Sigmoid colon (tissue), 7 donors: ENCODE measurements around the gene TIMP3. TPM values are rescaled to one million over a fixed set of nuclear protein-coding genes. Genes with fewer than 3 reads are reported as not detected.
"Not testable (repeated sequence)": the region's sequence is repeated elsewhere in the genome, so short reads cannot be mapped to it uniquely, and the experiment has no call there.

Experiments
- DNase-seq: peaks from one replicate; pipeline ENCODE4 v3.0.0-alpha.2; 2019
- H3K27ac ChIP-seq, 4 donors: fragments of 200-600 bp; sonication (generic); one replicate each; pipeline ENCODE4 v1.5.1; 2016 to 2019; ENCODE audit warnings: mild to moderate bottlenecking in 1 of 4
- H3K27me3 ChIP-seq, 3 donors: fragments of 200-600 bp; sonication (generic); one replicate each; pipeline ENCODE4 v1.5.1; 2019; ENCODE audit warnings: mild to moderate bottlenecking in 1 of 3
- H3K36me3 ChIP-seq, 4 donors: fragments of 200-600 bp; sonication (generic); one replicate each; pipeline ENCODE4 v1.5.1; 2016 to 2019
- H3K4me1 ChIP-seq, 4 donors: fragments of 200-600 bp; sonication (generic); one replicate each; pipeline ENCODE4 v1.5.1; 2017 to 2019
- H3K4me3 ChIP-seq, 4 donors: fragments of 200-600 bp; sonication (generic); one replicate each; pipeline ENCODE4 v1.5.1; 2017 to 2019; ENCODE audit warnings: mild to moderate bottlenecking in 2 of 4, moderate library complexity in 1 of 4
- H3K9me3 ChIP-seq, 4 donors: fragments of 200-600 bp in 3 of 4; sonication (generic) in 3 of 4; one replicate each; pipeline versions ENCODE4 v1.5.1 to v1.6.1; 2013 to 2019
- EP300 ChIP-seq, 4 donors: sonication (generic); formaldehyde crosslinking; IDR thresholded peaks; one replicate each; pipeline ENCODE4 v1.6.1; 2017; ENCODE audit warnings: antibody characterized with exemption in 4 of 4
- POLR2A ChIP-seq, 2 donors: fragments of 450-650 bp; IDR thresholded peaks; one replicate each; pipeline ENCODE4 v1.6.1; 2016; ENCODE audit warnings: antibody characterized with exemption in 2 of 2, mild to moderate bottlenecking in 2 of 2, moderate library complexity in 2 of 2
- POLR2AphosphoS5 ChIP-seq, 4 donors: sonication (generic); formaldehyde crosslinking; IDR thresholded peaks; one replicate each; pipeline ENCODE4 v1.6.1; 2017; ENCODE audit warnings: antibody characterized with exemption in 4 of 4
- WGBS, 2 donors: extraction: QIAGEN DNeasy Blood & Tissue Kit; methylation state at CpG; one replicate each; pipeline ENCODE4 v1.1.7; 2013; 5-methylcytosine and 5-hydroxymethylcytosine counted together
- intact Hi-C: fragments of 100-400 bp; cut with DNase I; formaldehyde crosslinking; loops from one replicate; pipeline ENCODE4 v1.15.1; 2023
- polyA plus RNA-seq, 3 donors: library from polyadenylated mRNA; stranded (reverse); fragments of 200-250 nt; gene quantifications; one replicate each; pipeline ENCODE4 v1.2.3, GENCODE V29; 2013
- total RNA-seq, 4 donors: library from RNA; depleted of rRNA; stranded (reverse); fragments of >200 nt; gene quantifications; one replicate each; pipeline ENCODE4 v1.1.0, GENCODE V29; 2016
- TF ChIP-seq, protein P1 (sequence below), 4 experiments: fragments of 450-650 bp in 3 of 4; fragments of 200-600 bp in 1 of 4; IDR thresholded peaks; one replicate each; pipeline ENCODE4 v1.5.1; 2016 to 2019; ENCODE audit warnings: antibody characterized with exemption in 4 of 4, mild to moderate bottlenecking in 3 of 4, moderate library complexity in 2 of 4
- donor health status: healthy with polysubstance abuse.
- donor health status: Bipolar disorder and iron deficiency.
- donor health status: healthy.

TIMP3 gene
- total RNA-seq (100 to 1,000 TPM; 120 to 295 (median 205) TPM), polyA plus RNA-seq (10 to 100 TPM in 2 of 3 donors, 1 to 10 TPM in 1; 4.6 to 40.0 (median 10.2) TPM)

DNA sequence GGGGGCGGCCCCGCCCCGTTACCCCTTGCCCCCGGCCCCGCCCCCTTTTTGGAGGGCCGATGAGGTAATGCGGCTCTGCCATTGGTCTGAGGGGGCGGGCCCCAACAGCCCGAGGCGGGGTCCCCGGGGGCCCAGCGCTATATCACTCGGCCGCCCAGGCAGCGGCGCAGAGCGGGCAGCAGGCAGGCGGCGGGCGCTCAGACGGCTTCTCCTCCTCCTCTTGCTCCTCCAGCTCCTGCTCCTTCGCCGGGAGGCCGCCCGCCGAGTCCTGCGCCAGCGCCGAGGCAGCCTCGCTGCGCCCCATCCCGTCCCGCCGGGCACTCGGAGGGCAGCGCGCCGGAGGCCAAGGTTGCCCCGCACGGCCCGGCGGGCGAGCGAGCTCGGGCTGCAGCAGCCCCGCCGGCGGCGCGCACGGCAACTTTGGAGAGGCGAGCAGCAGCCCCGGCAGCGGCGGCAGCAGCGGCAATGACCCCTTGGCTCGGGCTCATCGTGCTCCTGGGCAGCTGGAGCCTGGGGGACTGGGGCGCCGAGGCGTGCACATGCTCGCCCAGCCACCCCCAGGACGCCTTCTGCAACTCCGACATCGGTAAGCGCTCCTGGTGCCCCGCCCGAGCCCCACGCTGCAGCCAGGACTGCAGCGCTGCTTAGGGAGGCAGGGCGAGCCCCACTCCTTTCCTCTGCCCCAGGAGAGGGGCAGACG, at the start of gene TIMP3:
Gene TIMP3 (plus strand): TSS at position 169 of the 700 bp plus-strand sequence. CDS start 297 bp downstream, at position 466.
- intact Hi-C loops: loop anchor here (2.0 to 5.0 kb wide), 5 partner anchors 49 to 324 kb away; no protein-coding TSS in a partner anchor
- no peaks in the 10 kb centered on the region for H3K9me3 ChIP-seq
- no peaks in the 10 kb centered on the region for H3K36me3 ChIP-seq
- H3K4me1 ChIP-seq: peaks cover 0 to 50% (median 44%) of the 10 kb centered on the region in 4 donors
- 1% methylated on average over 72 of the region's 72 CpGs for WGBS, 2 donors
- peak; percentile 69 to 84 for TF ChIP-seq POLR2A (IDR thresholded peaks at IDR 0.05)
- TF ChIP-seq POLR2AphosphoS5 (IDR thresholded peaks at IDR 0.05): peak; percentile 95 to 99 (median 98)
- TF ChIP-seq, protein P1, sequence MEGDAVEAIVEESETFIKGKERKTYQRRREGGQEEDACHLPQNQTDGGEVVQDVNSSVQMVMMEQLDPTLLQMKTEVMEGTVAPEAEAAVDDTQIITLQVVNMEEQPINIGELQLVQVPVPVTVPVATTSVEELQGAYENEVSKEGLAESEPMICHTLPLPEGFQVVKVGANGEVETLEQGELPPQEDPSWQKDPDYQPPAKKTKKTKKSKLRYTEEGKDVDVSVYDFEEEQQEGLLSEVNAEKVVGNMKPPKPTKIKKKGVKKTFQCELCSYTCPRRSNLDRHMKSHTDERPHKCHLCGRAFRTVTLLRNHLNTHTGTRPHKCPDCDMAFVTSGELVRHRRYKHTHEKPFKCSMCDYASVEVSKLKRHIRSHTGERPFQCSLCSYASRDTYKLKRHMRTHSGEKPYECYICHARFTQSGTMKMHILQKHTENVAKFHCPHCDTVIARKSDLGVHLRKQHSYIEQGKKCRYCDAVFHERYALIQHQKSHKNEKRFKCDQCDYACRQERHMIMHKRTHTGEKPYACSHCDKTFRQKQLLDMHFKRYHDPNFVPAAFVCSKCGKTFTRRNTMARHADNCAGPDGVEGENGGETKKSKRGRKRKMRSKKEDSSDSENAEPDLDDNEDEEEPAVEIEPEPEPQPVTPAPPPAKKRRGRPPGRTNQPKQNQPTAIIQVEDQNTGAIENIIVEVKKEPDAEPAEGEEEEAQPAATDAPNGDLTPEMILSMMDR (IDR thresholded peaks at IDR 0.05): no peak
- no peak for TF ChIP-seq EP300 (IDR thresholded peaks at IDR 0.05)
- H3K27ac ChIP-seq: peak within 1 kb of the TSS; percentile 89 to 94 (median 91)
- peak; percentile 96 for DNase-seq
- peak within 1 kb of the TSS; percentile 75 to 93 (median 78) for H3K4me3 ChIP-seq
- H3K27me3 ChIP-seq: no peaks in the 10 kb centered on the region

DNA sequence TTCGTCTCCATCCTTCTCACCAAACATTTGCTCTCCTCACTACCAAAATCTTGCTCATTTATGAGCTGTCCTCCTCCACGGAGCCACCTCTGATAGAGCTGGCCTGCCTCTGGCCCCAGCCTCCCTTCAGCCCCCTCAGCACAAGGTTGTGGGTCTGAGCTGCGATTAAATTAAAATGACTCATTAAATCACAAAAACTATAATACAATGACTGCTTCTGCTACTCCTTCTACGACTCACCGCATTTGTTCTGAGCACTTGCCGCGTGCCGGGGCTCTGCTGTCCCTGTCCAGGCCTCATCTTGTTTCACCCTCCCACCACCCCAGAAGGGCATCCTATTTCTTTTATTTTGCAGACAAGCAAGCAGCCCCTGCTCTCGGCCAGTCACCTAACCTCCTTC, 49.2 kb upstream of the TIMP3 start:
- Histone ChIP-seq H3K36me3 (no peaks in the 10 kb centered on the region), H3K4me1 (no peaks in the 10 kb centered on the region), H3K4me3 (no peak overlapping the region), H3K27me3 (no peaks in the 10 kb centered on the region), H3K9me3 (no peaks in the 10 kb centered on the region), H3K27ac (no peak overlapping the region)
- TF ChIP-seq, protein P1 (IDR thresholded peaks at IDR 0.05): no peak
- TF ChIP-seq EP300 (IDR thresholded peaks at IDR 0.05) (no peak), POLR2AphosphoS5 (IDR thresholded peaks at IDR 0.05) (no peak), POLR2A (IDR thresholded peaks at IDR 0.05) (no peak)
- WGBS, 2 donors: 73 to 82% methylated on average over 9 of the region's 9 CpGs
- intact Hi-C loops: no loop called here
- DNase-seq: no peak

DNA sequence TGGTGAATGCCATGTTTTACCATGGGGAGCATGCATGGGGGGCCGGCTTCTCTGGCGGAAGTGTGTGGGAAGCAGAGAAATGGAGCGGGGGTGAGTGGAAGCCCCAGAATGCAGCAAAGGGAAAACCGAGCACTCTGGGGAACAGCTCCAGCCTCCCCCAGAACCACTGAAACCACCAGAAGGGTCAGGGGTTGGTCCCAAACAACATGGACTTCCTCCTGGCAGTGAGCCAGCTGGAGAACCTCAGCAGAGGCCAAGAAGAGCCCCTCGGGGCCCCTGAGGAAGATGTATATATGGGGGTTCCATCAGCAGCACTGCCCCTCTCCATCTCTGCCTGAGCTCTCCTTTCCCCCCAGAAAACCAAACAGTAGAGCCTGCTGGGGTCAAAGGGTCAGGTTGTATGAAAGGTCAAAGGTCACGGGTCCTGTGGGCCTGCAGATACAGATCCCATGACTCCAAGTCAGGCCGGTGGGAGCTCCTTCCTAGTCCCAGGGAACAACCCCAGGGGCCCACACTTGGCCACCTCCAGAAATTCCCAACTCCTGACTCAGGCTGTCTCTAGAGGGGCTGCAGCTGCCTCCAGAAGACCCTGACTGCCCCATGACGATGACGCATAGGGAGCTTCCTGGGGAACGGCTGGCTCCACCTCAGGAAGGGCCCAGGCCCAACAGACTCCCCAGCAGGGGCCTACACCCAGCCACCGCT, 48.5 kb upstream of the TIMP3 start:
- intact Hi-C loops: no loop called here
- Histone ChIP-seq H3K36me3 (no peaks in the 10 kb centered on the region), H3K27ac (peak overlapping the region in 3 of 4 donors; percentile 11 to 49 (median 14)), H3K9me3 (no peaks in the 10 kb centered on the region), H3K4me1 (no peaks in the 10 kb centered on the region), H3K4me3 (no peak overlapping the region), H3K27me3 (no peaks in the 10 kb centered on the region)
- DNase-seq: peak; percentile 83
- TF ChIP-seq POLR2A (IDR thresholded peaks at IDR 0.05) (no peak), POLR2AphosphoS5 (IDR thresholded peaks at IDR 0.05) (peak in 1 of 4 donors; percentile 30)
- 69 to 86% methylated on average over 11 of the region's 11 CpGs for WGBS, 2 donors

DNA sequence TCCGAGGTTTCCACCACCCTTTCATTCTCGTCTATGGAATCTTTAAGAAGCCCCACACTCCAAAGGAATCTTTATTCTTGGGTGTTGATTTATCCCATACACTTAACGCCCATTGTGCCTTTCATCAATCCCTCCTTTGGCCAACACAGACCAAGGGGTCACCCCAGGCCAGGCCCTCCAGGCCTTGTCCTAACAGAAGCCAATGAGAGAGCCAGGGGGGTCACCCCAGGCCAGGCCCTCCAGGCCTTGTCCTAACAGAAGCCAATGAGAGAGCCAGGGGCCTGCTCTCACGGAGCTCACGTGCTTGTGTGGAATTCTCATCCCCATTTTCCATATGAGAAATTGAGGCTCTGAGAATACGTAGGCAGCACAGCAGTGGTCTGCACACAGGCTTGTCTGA, 47.9 kb upstream of the TIMP3 start:
- no peak for DNase-seq
- Histone ChIP-seq H3K9me3 (no peaks in the 10 kb centered on the region), H3K4me3 (no peak overlapping the region), H3K27me3 (no peaks in the 10 kb centered on the region), H3K27ac (peak overlapping the region in 3 of 4 donors; percentile 11 to 49 (median 14)), H3K4me1 (no peaks in the 10 kb centered on the region), H3K36me3 (no peaks in the 10 kb centered on the region)
- WGBS, 2 donors: 89 to 93% methylated on average over 6 of the region's 6 CpGs
- intact Hi-C loops: no loop called here
- no peak for TF ChIP-seq POLR2AphosphoS5 (IDR thresholded peaks at IDR 0.05)
- no peak for TF ChIP-seq POLR2A (IDR thresholded peaks at IDR 0.05)
- TF ChIP-seq EP300 (IDR thresholded peaks at IDR 0.05): no peak
- TF ChIP-seq, protein P1 (IDR thresholded peaks at IDR 0.05): no peak

DNA sequence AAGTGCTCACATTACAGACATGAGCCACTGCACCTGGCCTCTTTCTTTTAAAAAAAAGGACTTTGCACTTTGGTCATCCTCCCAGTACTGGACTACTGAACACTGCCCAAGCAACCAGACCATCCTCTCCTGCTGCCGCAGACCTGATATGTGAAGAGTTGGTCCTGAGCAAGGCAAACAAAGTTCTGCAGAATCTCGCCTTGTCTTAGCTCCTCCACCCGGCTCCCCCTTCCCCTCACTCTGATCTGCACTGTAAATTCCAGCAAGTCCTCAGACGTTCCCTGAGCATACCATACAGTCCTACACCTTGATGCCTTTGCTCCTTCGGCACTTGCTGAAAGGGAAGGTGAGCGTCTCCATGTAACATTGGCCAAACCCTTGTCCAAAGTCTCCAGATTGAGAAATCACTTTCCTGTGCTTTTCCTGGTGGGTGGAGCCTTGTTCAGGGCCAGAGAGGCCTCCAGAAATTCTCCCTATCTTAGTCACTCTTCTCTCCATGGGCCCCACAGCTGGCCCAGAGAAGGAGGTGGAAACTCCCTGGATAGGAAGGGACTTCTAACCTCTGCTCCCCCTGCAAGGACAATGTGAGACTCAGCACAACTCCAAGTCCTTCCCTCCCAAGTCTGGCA, 47.0 kb upstream of the TIMP3 start:
- Histone ChIP-seq H3K27ac (peak overlapping the region in 1 of 4 donors; percentile 49), H3K9me3 (no peaks in the 10 kb centered on the region), H3K4me1 (no peaks in the 10 kb centered on the region), H3K27me3 (no peaks in the 10 kb centered on the region), H3K36me3 (no peaks in the 10 kb centered on the region), H3K4me3 (no peak overlapping the region)
- no peak for DNase-seq
- intact Hi-C loops: no loop called here
- 62 to 72% methylated on average over 6 of the region's 6 CpGs for WGBS, 2 donors
- peak in 1 of 4 donors; percentile 21 for TF ChIP-seq POLR2AphosphoS5 (IDR thresholded peaks at IDR 0.05)
- TF ChIP-seq, protein P1 (IDR thresholded peaks at IDR 0.05): no peak
- no peak for TF ChIP-seq EP300 (IDR thresholded peaks at IDR 0.05)
- TF ChIP-seq POLR2A (IDR thresholded peaks at IDR 0.05): no peak

DNA sequence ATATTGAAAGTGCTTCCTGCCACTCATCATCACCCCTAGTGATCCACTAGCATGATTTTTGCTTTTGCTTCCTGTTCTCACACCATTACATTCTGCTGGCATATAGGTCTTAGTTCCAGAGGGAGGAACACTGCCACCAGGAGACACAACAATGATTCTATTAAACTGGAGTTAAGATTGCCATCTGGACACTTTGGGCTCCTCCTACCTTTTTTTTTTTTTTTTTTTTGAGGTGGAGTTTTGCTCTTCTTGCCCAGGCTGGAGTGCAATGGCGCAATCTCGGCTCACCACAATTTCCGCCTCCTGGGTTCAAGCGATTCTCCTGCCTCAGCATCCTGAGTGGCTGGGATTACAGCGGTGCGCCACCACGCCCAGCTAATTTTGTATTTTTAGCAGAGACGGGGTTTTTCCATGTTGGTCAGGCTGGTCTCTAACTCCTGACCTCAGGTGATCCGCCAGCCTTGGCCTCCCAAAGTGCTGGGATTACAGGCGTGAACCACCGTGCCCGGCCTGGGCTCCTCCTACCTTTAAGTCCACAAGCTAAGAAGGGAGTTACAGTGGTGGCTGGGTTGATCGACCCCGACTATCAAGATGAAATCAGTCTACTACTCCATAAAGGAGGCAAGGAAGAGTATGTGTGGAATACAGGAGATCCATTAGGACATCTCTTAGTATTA, 44.3 kb upstream of the TIMP3 start:
- H3K4me1 ChIP-seq, H3K27me3 ChIP-seq, DNase-seq, H3K4me3 ChIP-seq, H3K9me3 ChIP-seq, H3K36me3 ChIP-seq, H3K27ac ChIP-seq, intact Hi-C loops: not testable (repeated sequence)
- WGBS, 2 donors: 88 to 95% methylated on average over 14 of the region's 14 CpGs
